Mucosa of stomach (tissue), 1 donor: Measurements from ENCODE around the gene TAF10.
A peak's percentile ranks its signal among the peaks of the same experiment; 100 is the strongest.

ENCODE experiments used
- H3K27me3 ChIP-seq: one replicate; pipeline ENCODE4 v1.7.0; 2013; ENCODE audit warnings: mild to moderate bottlenecking, low read length; ENCODE audit not compliant: control insufficient read depth, insufficient read depth
- H3K36me3 ChIP-seq: one replicate; pipeline ENCODE4 v1.7.0; 2013; ENCODE audit warnings: low read length; ENCODE audit not compliant: control insufficient read depth, insufficient read depth
- H3K4me1 ChIP-seq: one replicate; pipeline ENCODE4 v1.7.0; 2013; ENCODE audit warnings: mild to moderate bottlenecking, low read length; ENCODE audit not compliant: control insufficient read depth, insufficient read depth
- H3K4me3 ChIP-seq: one replicate; pipeline ENCODE4 v1.7.0; 2013; ENCODE audit warnings: low read length
- H3K9ac ChIP-seq: one replicate; pipeline ENCODE4 v1.7.0; 2013; ENCODE audit warnings: mild to moderate bottlenecking, low read length, moderate library complexity
- H3K9me3 ChIP-seq: one replicate; pipeline ENCODE4 v1.7.0; 2013; ENCODE audit warnings: mild to moderate bottlenecking, low read length, moderate library complexity; ENCODE audit not compliant: control insufficient read depth
- donor health status: Pancreatic carcinoma.

Gene TAF10

GRCh38 chr11:6612213-6613041 lies at the start of gene TAF10:
Gene TAF10 (minus strand): TSS chr11:6612216. CDS start chr11:6612189, 27 bp downstream.
- peaks cover 45% of the 10 kb centered on the region for H3K36me3 ChIP-seq
- peak within 1 kb of the TSS; percentile 92 for H3K9ac ChIP-seq
- H3K4me1 ChIP-seq = peaks cover 33% of the 10 kb centered on the region
- peak within 1 kb of the TSS; percentile 35 for H3K4me3 ChIP-seq
- H3K9me3 ChIP-seq = no peaks in the 10 kb centered on the region
- no peaks in the 10 kb centered on the region for H3K27me3 ChIP-seq

GRCh38 chr11:6660712-6661111 lies 48.7 kb upstream of the TAF10 start:
- Histone ChIP-seq H3K27me3 (peaks cover 13% of the 10 kb centered on the region), H3K9me3 (no peaks in the 10 kb centered on the region), H3K36me3 (no peaks in the 10 kb centered on the region), H3K4me3 (no peak overlapping the region), H3K9ac (no peak overlapping the region), H3K4me1 (no peaks in the 10 kb centered on the region)

DNA sequence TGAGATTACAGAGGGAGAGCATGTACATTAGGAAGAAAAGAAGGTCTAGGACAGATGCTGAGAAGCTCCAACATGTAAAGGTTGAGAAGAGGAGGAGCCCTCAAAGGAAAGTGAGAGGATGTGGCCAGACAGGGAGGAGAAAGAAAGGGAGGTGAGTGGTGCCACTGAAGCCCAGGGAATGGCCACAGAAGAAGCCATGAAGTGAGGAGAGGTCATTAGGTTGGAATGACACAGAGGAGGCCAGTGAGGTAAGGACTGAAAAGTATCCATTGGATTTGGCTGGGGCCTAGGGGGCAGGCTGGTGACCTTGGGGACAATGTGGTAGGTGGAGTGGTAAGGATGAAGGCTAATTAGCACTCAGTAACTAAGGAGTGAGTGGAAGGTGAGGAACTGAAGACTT lies 46.6 kb upstream of the TAF10 start:
- Histone ChIP-seq H3K9ac (no peak overlapping the region), H3K27me3 (peaks cover 26% of the 10 kb centered on the region), H3K4me3 (no peak overlapping the region), H3K36me3 (no peaks in the 10 kb centered on the region), H3K9me3 (no peaks in the 10 kb centered on the region), H3K4me1 (peaks cover 4% of the 10 kb centered on the region)

- Histone ChIP-seq H3K9ac (no peak overlapping the region), H3K9me3 (no peaks in the 10 kb centered on the region), H3K27me3 (peaks cover 26% of the 10 kb centered on the region), H3K4me3 (no peak overlapping the region), H3K36me3 (no peaks in the 10 kb centered on the region), H3K4me1 (peaks cover 4% of the 10 kb centered on the region)
Measured at GRCh38 chr11:6657346-6657745, 45.3 kb upstream of the TAF10 start.

GRCh38 chr11:6656936-6657335 lies 44.9 kb upstream of the TAF10 start:
- Histone ChIP-seq H3K36me3 (no peaks in the 10 kb centered on the region), H3K9me3 (no peaks in the 10 kb centered on the region), H3K27me3 (peaks cover 26% of the 10 kb centered on the region), H3K4me3 (no peak overlapping the region), H3K4me1 (peaks cover 4% of the 10 kb centered on the region), H3K9ac (no peak overlapping the region)

DNA sequence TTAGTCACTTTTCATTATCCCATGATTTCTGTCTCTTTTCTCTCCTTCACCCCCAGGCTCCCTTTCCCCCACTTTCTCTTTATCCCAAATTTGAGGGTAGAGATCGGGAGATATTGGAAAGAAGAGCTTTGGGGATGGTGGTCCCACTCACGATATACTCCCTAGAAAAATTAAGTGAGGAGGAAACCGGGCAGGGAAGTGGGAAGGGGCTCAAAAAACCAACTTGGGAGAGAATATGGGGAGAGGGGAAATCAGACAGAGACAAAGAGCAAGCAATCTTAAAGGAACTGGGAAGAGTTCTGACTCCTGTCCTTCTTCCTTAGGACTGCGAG lies 44.5 kb upstream of the TAF10 start:
- Histone ChIP-seq H3K27me3 (peaks cover 28% of the 10 kb centered on the region), H3K36me3 (no peaks in the 10 kb centered on the region), H3K4me1 (peaks cover 4% of the 10 kb centered on the region), H3K9me3 (no peaks in the 10 kb centered on the region), H3K4me3 (no peak overlapping the region), H3K9ac (no peak overlapping the region)

- H3K36me3 ChIP-seq = no peaks in the 10 kb centered on the region
- peaks cover 4% of the 10 kb centered on the region for H3K4me1 ChIP-seq
- peaks cover 30% of the 10 kb centered on the region for H3K27me3 ChIP-seq
- H3K9ac ChIP-seq = peak within 1 kb of the TSS; percentile 54
- H3K4me3 ChIP-seq = peak within 1 kb of the TSS; percentile 22
- no peaks in the 10 kb centered on the region for H3K9me3 ChIP-seq
Measured at GRCh38 chr11:6655790-6656583, 44.0 kb upstream of the TAF10 start, which contains the start of gene DCHS1. Gene DCHS1 (minus strand): TSS chr11:6655809. CDS start chr11:6641613, 14,196 bp downstream.

DNA sequence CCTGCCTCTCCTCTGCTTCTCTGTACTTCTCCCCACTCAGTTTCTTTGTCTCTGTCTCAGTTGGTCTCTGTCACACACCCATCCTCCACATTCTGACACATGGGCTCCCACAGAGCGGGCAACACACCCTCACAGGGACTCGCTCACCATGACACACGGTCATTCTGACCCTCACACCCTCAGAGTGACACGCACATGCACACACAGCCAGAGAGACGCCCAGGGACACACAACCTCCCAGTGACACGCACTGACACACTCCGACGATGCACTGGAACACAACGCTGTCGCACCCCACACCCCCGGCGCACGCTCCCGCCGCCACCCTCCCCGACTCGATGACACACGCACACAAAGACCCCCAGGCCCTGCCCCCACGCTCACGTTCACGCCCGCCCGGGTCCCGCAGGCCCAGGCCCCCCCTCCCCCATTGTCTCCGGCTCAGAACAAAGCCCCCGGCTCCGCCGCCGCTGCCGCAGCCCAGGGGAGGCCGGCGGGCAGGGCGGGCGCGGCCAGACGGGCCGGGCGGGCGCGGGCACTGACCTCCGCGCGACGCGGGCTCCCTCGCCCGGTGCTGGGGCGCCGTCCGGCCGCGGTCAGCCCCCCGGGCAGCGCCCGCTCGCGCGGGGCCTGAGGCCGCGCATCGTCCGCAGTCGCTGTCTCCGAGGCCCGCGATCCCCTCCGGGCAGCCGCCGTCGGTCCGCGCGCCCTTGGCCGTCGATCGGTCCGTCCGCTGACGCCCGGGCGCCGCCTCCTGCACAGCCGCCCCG lies 43.2 kb upstream of the TAF10 start:
- peaks cover 4% of the 10 kb centered on the region for H3K4me1 ChIP-seq
- no peaks in the 10 kb centered on the region for H3K9me3 ChIP-seq
- no peak overlapping the region for H3K4me3 ChIP-seq
- H3K9ac ChIP-seq = no peak overlapping the region
- peaks cover 30% of the 10 kb centered on the region for H3K27me3 ChIP-seq
- no peaks in the 10 kb centered on the region for H3K36me3 ChIP-seq

DNA sequence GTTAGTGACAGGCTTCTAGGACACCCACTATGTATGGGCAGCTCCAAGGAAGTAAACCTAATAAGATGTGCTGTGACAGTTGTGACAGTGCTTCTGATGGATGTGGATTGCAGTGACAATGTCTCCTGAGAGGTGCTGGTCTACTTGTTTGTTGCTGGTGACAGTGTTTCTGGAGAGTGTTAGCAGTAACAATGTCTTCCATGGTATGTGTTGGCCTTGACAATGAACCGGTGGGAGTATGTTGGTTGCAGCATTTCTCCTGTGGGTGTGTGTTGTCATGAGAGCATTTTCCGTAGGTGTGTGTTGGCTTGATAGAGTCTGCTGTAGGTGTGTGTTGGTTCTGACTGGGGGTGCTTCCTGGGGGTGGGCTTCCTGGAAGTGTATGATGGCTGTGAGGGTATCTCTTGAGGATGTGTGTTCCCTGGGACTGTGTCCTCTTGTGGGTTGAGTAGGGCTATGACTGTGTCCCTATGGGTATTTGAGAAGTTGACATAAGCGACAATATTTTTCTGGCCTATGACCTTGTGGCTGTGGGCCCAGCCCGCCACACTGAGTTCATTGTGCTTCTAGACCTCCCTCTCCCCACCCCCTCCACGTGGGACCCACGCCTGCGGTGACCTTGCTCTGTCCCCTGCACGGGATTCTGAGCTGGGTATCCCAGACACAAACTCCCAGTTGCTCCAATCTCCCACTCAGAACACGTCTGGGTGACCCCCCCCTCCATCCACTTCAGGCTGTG lies 42.4 kb upstream of the TAF10 start:
- no peak overlapping the region for H3K9ac ChIP-seq
- H3K4me3 ChIP-seq = no peak overlapping the region
- H3K36me3 ChIP-seq = no peaks in the 10 kb centered on the region
- H3K27me3 ChIP-seq = peaks cover 30% of the 10 kb centered on the region
- no peaks in the 10 kb centered on the region for H3K9me3 ChIP-seq
- H3K4me1 ChIP-seq = peaks cover 4% of the 10 kb centered on the region

DNA sequence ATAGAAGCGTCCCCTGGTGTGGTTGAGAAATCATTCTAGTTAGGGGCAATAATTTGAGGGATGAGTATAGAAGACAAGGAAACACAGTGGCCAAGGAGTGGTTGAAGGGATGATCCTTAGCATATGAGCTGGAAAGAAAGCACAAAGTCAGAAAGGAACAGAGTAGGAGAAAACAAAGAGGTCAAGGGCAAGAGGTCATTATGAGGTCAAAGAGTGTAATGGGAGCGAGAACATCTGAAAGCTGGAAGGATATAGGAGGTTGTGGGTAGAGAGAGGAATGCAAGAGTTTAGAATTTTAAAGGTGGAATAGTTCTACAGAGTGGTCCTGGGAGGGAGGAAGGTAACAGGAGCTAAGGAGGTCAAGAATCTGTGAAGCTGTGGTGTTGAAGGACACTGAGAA lies 41.6 kb upstream of the TAF10 start:
- H3K4me1 ChIP-seq = peaks cover 4% of the 10 kb centered on the region
- no peak overlapping the region for H3K9ac ChIP-seq
- H3K36me3 ChIP-seq = no peaks in the 10 kb centered on the region
- peaks cover 30% of the 10 kb centered on the region for H3K27me3 ChIP-seq
- no peaks in the 10 kb centered on the region for H3K9me3 ChIP-seq
- no peak overlapping the region for H3K4me3 ChIP-seq

DNA sequence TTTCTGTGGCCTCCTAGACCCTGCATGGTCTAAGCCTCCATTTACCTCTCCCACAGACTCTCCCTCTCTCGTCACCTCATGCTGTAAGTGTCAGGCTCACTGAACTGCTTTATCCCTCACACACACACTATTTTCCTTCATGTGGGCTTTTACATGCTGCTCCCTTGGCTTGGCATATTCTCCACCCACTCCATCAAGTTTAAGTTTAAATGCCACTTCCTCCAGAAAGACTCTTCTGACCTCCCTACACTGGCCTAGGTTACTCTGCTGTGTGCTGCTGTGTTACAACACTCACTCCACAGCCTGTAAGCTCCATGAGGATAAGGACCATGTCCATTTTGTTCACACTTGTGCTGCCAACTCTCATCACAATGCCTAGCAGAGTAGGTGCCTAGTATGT lies 41.1 kb upstream of the TAF10 start:
- Histone ChIP-seq H3K4me1 (peaks cover 4% of the 10 kb centered on the region), H3K9ac (no peak overlapping the region), H3K4me3 (no peak overlapping the region), H3K36me3 (no peaks in the 10 kb centered on the region), H3K27me3 (peaks cover 30% of the 10 kb centered on the region), H3K9me3 (no peaks in the 10 kb centered on the region)
